ENCODE results near the gene ELMO1. TPM values are rescaled to one million over a fixed set of nuclear protein-coding genes. Genes with fewer than 3 reads are reported as not detected.

Gene ELMO1
- total RNA-seq, 1 donor from 2014 or later, result 127 TPM

DNA sequence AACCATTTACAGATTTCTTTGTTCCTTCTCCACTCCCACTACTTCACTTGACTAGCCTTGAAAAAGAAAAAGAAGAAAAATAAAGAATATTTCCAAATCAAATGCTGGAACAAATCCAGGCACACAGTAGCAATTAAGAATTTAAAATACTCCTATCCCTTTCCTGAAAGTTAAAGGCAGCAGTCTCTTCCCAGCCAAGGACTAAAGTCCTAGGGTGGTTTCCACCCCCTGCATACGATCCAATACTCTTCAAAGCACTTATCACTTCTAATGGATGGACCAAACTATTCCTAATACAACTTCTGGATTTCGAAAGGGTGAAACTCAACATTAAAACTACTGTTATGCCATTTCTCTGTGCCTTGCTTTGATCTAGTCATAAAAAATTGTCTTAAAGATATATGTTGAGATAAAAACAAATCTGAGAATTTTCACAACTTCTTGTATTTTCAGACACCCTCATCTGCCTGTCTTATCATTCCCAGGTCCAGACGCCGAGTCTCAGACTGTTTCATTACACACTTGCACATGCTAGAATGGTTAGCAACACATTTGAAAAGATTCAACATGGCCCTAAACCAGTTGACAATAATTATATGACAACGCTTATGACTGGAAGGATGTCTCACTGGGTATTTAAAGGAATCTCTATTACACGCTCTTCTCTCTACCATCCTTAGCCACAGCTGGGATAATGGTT is 13.4 kb downstream of the ELMO1 start:
- intact Hi-C loops (cut with micrococcal nuclease), result no loop called here

DNA sequence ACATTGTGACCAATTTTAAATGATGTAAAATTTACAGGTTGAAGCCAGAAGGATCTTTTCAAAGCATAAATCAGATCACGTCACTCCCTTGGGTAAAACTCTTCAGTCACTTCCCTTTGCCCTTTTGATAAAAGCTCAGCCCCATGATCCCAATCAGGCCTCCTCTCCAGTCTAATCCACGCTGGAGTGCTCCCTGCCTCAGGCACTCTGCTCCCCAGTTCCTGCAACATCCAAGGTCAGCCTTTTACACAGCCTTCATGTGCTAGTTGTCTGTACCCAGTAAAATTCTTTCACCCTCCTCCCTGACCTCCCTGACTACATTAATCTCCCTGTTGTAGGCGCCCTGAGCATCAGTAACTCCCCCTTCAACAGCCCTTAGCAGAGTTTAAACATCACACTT is 14.1 kb downstream of the ELMO1 start:
- intact Hi-C loops (cut with micrococcal nuclease), result no loop called here

DNA sequence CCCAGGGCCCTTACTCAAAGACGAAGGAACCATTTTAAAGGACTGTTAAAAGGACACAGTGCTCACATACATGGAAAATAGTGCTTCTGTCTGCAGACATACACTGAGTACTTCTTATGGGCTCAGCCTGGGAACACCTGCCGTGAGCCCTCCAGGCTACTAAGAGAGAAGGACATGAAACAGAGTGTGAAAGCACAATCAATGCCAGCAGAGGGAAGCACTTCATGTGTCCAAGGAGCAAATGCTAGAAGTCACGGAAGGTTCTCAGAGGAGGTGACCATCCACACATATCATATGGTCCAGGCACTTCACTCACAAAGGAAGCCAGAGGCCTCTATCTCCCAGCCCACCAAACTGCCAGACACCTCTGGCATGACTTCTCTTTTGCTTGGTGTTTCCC is 15.5 kb downstream of the ELMO1 start:
- intact Hi-C loops (cut with micrococcal nuclease), result loop anchor here (2.0 kb wide), 1 partner anchor 16 kb away; the partner anchor contains the start of gene ELMO1

DNA sequence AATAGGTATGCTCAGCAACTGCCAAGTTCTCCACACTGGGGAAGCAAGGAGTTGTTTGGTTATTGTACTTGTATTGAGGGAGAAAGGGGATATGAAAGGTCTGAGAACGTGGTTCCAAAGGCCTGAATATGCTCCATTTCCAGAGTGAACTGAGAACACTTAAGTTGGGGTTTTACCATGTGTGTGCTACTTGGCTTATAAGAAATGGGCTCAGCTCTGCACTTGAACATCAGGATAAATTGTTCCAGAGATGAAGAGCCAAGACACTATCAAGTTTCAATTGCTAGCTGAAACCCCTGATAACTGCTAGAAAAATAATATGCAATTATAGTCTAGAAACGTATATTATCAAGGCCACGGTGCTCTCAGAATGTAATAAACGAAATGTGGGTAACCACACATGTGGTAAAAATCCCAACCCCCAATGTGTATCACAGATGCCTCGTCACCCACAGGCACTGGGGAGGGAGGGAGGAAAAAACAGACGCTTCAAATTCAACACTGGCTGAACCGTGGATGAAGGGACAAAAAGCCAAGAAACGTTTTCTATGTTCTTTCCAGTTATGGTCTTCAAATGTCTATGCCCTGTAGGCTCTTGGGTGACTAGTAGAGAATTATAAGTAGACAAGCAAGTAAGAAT is 16.3 kb downstream of the ELMO1 start:
- intact Hi-C loops (cut with micrococcal nuclease), result loop anchor here (1.0 to 2.0 kb wide), 2 partner anchors 9 to 16 kb away; partner anchors contain the start of gene ELMO1

DNA sequence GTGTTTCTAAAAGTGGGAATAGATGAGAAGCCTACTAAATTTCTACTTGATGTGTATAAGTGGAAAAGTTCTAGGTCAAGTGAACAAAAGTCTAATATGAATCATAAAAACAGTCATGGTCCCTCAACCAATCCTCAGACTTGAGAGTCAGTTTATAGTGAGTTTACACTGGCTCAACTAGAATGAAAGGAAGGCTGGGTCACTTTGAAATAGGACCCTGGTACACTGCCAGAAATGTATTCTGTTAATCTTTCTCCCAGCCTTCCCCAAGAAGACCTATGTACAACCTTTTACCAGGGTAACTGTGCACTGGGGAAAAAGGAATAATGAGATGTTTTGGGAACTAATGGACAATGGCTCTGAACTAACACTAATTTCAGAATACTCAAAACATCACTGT is 17.3 kb downstream of the ELMO1 start:
- intact Hi-C loops (cut with micrococcal nuclease), result no loop called here

DNA sequence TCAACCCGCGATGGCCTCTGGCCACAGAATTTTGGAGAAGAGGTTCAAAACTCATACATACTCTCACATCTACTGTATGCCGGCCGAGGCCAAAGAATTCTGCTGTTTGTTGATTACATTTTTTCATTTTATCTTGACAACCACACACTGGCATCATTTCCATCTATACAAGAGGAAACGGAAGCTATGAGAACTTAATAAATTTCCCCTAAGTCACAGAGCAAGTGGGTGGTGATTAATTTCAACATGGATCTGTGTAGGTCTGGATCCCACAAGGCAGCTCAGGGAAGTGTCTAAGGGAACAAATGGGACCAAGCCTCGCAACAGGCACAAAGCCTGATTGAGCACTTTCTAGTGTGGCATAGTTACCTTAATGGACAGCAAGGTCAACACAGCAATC is 18.0 kb downstream of the ELMO1 start:
- intact Hi-C loops (cut with micrococcal nuclease), result no loop called here

DNA sequence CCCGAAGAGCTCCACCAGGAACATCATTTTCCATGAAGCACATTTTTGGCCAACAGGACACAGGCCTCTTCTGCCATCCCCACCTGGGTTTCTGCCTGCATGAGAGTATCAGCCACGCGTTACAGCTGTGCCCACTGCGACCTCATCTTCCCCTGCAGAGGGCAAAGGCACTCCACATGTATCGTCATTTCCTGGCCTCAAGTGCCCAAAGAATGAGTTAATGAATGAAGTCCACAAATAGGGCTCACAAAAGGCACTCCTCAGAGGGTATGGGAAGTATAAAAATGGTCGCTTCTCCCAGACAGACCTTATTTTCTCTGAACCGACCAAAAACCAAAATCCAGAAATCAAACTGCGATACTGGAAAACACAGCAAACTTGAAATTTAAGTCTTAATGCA is 18.5 kb downstream of the ELMO1 start:
- intact Hi-C loops (cut with micrococcal nuclease), result no loop called here

DNA sequence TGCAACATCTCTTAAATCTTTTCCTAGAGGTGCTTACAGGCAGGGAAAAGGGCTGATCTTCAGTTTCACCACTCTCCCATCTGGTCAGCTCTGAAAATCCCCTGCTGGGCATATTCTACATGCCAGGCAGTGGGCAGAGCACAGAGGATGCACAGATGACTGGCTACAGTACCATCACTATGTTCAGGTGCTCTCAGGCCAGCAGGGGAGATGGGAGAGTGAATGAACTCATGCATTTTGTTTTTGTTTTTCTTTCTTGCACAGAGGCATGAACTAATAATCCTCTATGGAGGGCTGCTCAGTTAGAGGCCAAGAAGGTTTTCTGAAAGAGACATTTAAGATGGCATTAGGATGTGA is 19.3 kb downstream of the ELMO1 start:
- intact Hi-C loops (cut with micrococcal nuclease), result no loop called here

DNA sequence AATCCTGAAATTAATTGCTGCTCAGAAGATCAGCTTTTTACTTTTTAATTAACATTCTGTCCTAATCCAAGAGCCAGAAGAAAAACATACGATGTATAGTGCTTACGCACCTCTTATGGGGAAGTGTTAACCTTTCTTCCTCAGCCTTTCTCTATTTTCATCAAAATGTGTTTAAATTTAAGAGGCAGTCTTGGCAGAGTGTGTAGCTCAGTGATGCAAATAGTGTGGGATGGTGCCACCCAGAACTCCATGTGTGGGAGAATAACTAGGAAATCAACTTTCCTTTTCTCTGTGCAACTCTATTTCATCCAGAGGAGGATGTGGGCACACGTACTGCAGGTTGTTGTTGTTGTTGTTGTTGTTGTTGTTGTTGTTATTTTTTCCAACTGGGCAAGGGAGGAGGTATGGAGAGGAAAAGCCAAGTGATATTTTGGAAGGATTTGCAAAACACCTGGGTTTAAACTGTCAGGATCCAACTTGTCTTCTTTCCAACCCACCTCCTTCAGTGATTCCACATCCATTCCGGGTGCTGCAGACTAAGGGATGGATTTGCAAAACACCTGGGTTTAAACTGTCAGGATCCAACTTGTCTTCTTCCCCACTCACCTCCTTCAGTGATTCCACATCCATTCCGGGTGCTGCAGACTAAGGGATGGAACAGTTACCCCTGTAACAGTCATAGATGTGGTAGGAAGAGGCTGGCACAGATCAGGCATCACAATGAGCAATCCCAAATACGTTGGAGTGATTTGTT is 19.8 kb downstream of the ELMO1 start:
- intact Hi-C loops (cut with micrococcal nuclease), result no loop called here

DNA sequence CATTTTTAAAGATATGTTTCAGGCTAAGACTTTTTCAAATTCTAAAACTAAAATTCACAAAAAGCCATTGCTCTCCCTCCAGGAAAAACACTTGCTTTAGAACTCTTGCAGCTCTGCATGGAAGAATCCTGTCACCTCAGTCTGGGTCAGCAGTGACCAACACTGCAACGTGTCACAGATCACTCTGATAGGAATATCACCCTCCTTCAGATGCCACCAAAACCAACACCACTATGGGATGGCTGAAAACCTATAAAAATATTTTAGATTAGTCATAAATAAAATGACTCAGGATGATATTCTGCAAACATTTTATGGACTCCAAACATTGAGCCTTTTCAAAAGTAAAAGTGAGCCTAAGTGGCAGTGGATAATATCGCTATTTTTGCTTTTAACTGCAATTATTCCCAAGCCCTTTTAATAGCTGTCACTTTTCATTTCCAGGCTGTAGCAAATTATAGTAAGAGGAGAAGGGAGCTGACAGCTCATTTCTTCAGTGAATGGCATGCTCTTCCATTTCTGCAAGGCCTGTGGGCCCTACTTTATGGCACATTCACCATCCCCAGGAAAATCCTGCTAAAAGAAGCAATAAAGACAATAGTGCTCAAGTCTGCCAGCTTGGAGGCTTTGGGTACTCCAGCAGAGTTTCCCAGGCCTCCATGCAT is 21.3 kb downstream of the ELMO1 start:
- intact Hi-C loops (cut with micrococcal nuclease), result no loop called here

DNA sequence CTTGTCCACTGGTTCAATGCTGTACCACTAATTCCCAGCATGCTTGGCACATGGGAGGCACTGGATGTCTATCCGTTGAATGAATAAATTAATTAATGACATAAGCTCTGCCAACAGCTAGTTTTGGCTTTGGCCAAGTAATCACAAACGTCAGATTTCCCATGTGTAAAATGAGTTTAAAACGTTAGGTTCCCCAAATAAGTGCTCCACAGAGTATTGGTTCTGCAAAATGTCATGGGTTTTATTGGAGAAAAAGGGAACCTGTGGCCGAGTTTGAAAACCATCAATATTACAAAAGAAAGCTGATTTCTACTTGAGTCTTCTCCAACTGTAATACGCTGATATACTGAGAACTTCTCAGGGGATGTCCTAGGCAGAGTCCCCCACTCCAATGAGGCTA is 23.2 kb downstream of the ELMO1 start:
- intact Hi-C loops (cut with micrococcal nuclease), result no loop called here

DNA sequence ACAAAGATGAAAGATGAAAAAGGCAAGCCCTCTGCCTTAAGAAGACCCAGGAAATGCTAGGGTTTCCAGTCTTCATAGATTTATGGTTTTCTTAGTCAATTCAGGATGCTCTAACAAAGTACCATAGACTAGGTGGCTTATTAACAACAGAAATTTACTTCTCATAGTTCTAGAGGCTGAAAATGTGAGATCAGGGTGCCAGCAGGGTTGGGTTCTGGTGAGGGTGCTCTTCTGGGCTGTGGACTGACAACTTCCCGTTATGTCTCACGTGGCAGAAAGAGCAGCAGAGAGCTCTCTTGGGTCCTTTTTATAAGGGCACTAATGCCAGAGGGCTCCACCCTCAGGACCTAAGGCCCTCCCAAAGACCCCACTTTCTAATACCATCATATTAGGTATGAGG is 23.7 kb downstream of the ELMO1 start:
- intact Hi-C loops (cut with micrococcal nuclease), result no loop called here

DNA sequence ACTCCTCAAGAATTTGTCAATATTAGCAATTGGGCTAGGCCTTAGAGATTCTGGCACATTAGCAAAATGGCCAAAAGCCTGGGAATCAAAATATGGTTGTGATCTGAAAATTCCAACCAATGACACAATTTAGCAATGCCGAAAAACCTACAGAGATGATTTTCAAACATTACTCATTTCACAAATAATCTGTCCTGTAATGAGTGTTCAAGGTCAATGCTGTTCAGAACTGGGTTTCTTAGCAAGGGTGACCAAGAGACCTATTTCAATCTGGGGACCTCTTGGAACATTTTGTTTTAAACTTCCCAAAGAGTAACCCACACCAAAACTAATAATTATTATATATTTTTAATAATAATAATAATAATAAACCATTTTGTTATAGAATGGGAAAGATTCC is 24.1 kb downstream of the ELMO1 start:
- intact Hi-C loops (cut with micrococcal nuclease), result no loop called here

DNA sequence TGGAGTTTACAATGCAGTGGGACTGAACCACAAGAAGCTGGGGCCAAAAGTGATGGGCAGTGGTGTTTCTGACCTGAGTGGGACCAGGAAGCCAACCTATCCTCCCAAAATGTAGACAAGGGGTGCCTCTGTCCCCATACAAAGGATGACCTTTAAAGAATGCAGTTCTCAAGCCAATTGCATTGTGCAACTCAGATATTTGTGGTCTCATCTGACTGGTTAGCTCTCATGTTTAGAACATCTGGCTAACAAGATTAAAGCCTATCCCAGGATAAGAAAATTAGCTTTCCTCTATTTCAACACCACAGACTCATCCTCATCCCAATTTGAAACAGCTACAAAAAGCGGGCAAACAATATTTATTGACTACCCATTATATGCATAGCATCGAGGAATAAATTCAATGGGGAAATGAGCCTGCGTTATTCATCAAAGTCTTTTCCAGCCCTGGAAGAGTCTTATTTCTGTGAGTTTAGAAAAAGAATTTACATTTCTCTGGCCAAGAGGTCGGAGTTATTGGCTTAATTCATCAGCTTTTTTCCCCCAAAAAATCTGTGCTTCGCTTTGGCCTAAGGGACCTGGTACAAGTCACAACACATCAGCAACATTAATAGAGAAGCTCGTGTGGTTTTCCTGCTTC is 26.7 kb downstream of the ELMO1 start:
- intact Hi-C loops (cut with micrococcal nuclease), result no loop called here

DNA sequence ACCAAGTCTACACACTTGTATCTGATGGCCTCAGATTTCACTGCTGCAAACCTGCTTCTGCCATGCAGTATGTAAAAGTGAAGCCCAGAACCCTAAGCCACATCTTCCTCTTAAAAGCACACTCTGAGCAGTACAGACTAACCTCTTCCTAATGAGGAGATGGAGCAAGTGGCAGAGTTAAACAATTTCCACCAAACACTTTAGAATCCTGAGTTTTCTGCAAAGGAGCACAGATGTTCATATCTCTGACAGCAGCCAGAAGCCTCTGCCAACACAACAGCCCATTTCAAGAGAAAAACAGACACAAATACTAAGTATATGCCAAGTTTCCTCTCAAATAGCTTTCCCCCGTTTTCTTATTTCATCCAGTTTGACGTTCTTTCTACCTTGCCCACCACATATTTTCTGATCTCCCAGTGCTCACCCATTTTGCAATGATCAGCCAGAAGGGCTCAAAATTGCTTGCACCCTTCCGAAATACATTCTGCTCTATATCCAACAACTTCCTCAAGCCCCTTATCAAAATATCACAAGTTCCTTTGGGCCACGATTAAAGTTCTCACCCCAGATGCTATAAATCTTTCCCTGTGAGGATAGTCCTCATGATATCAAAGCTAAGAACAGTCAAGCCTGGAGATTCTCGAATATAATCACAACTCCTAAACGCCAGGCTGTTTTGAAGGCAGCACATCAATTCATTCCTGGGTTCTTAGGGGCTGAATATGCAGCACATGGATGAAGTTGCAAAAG is 27.5 kb downstream of the ELMO1 start:
- intact Hi-C loops (cut with micrococcal nuclease), result no loop called here

DNA sequence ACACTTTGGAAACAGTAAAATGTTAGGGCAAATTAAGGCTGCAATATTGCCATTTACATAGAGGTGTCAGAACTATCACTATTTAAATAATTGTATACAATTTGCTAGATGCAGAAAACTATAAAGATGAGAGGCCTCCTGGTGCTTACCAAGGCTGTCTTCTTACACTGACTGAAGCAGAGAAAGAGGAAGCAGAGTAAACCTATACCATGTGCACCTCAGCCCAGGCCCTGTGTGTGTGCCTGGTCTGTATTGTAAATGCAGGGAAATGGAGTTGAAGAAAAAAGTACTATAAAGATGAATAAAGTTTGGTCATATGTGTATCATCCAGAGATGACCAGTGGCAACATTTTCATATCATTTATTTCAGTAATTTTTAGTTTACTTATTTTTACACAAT is 29.2 kb downstream of the ELMO1 start:
- intact Hi-C loops (cut with micrococcal nuclease), result no loop called here

DNA sequence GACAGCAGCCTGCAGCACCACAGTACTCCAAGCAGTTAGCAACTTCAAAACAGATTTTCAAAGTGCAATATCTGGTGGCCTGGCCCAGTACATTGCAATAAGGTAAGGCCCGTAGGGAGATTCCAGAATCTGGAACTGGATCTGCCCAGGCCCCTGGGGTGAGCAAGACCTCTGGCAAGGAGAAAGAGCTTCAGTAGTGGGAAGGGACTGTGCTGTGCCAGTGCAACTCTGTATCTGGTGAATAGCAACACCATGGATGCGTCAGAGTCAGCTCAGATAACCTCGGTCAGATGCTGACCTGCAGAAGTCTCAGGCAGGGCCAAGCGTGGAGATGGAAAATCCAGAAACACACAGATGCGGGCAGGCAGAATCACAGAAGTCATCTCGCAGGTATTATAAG is 30.3 kb downstream of the ELMO1 start:
- intact Hi-C loops (cut with micrococcal nuclease), result no loop called here

DNA sequence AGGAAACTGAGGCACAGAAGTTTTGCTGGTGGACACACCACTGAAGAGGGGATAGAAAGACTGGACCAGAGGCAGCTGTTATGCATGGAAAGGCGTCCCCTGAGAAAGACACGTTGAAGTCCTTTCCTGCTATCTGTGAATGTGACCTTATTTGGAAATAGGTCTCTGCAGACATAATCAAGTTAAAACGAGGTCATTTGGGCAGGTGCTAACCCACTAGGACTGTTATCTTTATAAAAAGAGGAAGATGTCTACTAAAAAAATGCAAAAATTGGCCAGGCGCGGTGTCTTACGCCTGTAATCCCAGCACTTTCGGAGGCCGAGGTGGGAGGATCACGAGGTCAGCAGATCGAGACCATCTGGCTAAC is 31.6 kb downstream of the ELMO1 start:
- intact Hi-C loops (cut with micrococcal nuclease), result no loop called here

DNA sequence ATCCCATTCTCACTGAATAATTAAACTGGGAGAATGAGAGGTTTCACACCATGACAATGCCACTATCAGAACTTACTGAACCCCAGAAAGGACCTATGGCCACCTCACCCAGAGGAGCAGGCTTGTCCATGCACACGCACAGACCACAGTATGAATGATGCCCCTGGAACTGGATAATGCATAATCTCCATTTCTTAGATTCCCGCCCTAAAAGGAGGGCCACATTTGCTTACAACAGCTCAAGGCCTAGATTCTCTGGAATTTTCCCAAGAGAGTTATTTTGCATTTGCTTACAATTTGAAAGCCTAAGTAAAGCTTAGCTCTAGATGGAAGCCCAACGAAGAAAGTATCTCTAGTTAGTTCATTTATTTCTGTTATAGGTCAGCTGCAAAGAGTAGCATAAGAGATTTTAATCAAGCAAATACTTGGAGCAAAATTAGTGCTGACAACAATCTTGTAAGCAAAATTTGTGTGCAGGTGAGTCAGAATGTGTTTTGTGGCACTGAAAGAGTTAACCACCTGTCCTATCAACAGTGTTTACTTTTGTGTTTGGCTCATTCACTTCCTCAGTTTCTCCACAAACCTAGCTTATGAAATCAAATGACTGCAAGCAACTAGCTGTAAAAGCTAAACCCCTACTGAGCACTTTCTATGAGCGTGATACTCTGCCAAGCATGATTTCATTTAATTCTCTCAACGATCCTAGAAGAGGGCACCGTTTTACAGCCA is 32.1 kb downstream of the ELMO1 start:
- intact Hi-C loops (cut with micrococcal nuclease), result no loop called here

DNA sequence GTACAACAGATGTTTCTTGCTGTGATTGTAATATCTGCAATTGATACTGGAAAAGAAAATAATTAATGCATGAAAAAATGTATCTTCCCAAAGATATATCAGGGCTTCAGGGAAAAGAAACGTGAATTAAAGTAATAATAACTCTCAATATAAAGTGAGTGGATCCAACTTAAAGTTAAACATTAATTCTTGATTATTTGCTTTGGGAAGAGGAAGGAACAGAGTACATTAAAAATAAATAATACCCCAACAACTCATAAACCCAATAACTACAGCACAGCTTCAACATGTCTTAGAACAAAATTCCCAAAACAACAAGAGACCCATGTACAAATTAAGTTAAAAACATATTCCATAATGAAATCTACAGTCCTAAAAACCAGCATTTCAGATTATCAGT is 33.0 kb downstream of the ELMO1 start:
- intact Hi-C loops (cut with micrococcal nuclease), result no loop called here

All from T-helper 1 cell treated with Interleukin-12 subunit alpha and Interleukin-12 subunit beta and Interleukin-4 antibody, amounts not matched to agents 30 ng/mL and 1 ng/mL, for 36 hours (primary cell).